CD4-positive, alpha-beta memory T cell (primary cell): ENCODE results near the gene PCGF6. TPM values are rescaled to one million over a fixed set of nuclear protein-coding genes. Genes with fewer than 3 reads are reported as not detected.

Experiments used
- CTCF ChIA-PET: fragments of 350-600 bp; sonication (Branson Sonifier 250); formaldehyde crosslinking; loops from one replicate; lab custom pipeline; 2021; ENCODE audit warnings: inconsistent platforms; ENCODE audit not compliant: partially characterized antibody; lab: Charles Lee
- POLR2A ChIA-PET: fragments of 350-600 bp; sonication (Branson Sonifier 250); formaldehyde crosslinking; loops from one replicate; lab custom pipeline; 2021; ENCODE audit not compliant: partially characterized antibody; lab: Charles Lee
- DNase-seq, 5 donors: peaks; one replicate each; pipeline versions ENCODE4 v3.0.0 to v3.0.0-alpha.2; 2020 to 2022; ENCODE audit warnings: mixed read lengths in 1 of 5
- H3K27ac ChIP-seq: one replicate; pipeline ENCODE4 v1.7.0; 2013; ENCODE audit warnings: low read depth, low read length
- H3K27me3 ChIP-seq: 2 replicates; pipeline ENCODE4 v1.7.0; 2013; ENCODE audit warnings: mild to moderate bottlenecking, low read length, moderate library complexity; ENCODE audit not compliant: insufficient read depth
- H3K36me3 ChIP-seq: 2 replicates; pipeline ENCODE4 v1.7.0; 2013; ENCODE audit warnings: mild to moderate bottlenecking, low read length, moderate library complexity; ENCODE audit not compliant: insufficient read depth
- H3K4me1 ChIP-seq: 2 replicates; pipeline ENCODE4 v1.7.0; 2013; ENCODE audit warnings: mild to moderate bottlenecking, low read length, moderate library complexity; ENCODE audit not compliant: insufficient read depth
- H3K4me3 ChIP-seq, 2 donors: one replicate each; pipeline ENCODE4 v1.7.0; 2013; ENCODE audit warnings: low read length in 2 of 2, mild to moderate bottlenecking in 1 of 2
- H3K9me3 ChIP-seq, 2 donors: one replicate each; pipeline ENCODE4 v1.7.0; 2013; ENCODE audit warnings: low read length in 2 of 2, control low read depth in 1 of 2; ENCODE audit not compliant: control insufficient read depth in 1 of 2
- H3K27ac Mint-ChIP-seq, 7 donors: one replicate each; pipeline ENCODE4 v1.8.0; 2020 to 2021; ENCODE audit warnings: mixed read lengths in 7 of 7, mild to moderate bottlenecking in 6 of 7, inconsistent platforms in 3 of 7, moderate library complexity in 3 of 7
- H3K27me3 Mint-ChIP-seq, 2 donors: one replicate each; pipeline ENCODE4 v1.8.0; 2020 to 2021; ENCODE audit warnings: mixed read lengths in 2 of 2
- H3K36me3 Mint-ChIP-seq, 2 donors: one replicate each; pipeline ENCODE4 v1.8.0; 2020 to 2021; ENCODE audit warnings: mixed read lengths in 2 of 2, inconsistent platforms in 1 of 2, mild to moderate bottlenecking in 1 of 2
- H3K4me1 Mint-ChIP-seq, 4 donors: one replicate each; pipeline ENCODE4 v1.8.0; 2020 to 2021; ENCODE audit warnings: mixed read lengths in 4 of 4, mild to moderate bottlenecking in 1 of 4
- H3K4me3 Mint-ChIP-seq, 8 donors: one replicate each; pipeline ENCODE4 v1.8.0; 2020 to 2021; ENCODE audit warnings: mixed read lengths in 8 of 8, mild to moderate bottlenecking in 7 of 8, moderate library complexity in 6 of 8, inconsistent platforms in 3 of 8
- H3K9me3 Mint-ChIP-seq, 8 donors: one replicate each; pipeline ENCODE4 v1.8.0; 2020 to 2021; ENCODE audit warnings: mixed read lengths in 8 of 8, mild to moderate bottlenecking in 5 of 8, inconsistent platforms in 3 of 8, moderate library complexity in 1 of 8
- intact Hi-C: fragments of 100-400 bp; cut with micrococcal nuclease; formaldehyde crosslinking; loops from one replicate; pipeline ENCODE4 v1.15.1; 2023
- polyA plus RNA-seq, 2 donors: library from polyadenylated mRNA; unstranded; fragments of 300-500 nt; fragmentation: Illumina TruSeq; gene quantifications; one replicate each; pipeline ENCODE4 v1.2.3, GENCODE V29; 2021
- total RNA-seq, 2 experiments: library from RNA; stranded (reverse); gene quantifications; one replicate each; pipeline ENCODE4 v1.2.3, GENCODE V29; 2021

The PCGF6 gene, protein sequence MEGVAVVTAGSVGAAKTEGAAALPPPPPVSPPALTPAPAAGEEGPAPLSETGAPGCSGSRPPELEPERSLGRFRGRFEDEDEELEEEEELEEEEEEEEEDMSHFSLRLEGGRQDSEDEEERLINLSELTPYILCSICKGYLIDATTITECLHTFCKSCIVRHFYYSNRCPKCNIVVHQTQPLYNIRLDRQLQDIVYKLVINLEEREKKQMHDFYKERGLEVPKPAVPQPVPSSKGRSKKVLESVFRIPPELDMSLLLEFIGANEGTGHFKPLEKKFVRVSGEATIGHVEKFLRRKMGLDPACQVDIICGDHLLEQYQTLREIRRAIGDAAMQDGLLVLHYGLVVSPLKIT
- total RNA-seq (1 to 10 TPM; 8.7 to 8.8 TPM), polyA plus RNA-seq (10 to 100 TPM in 1 of 2 donors, 1 to 10 TPM in 1; 6.4 to 11.2 TPM)

- Histone ChIP-seq H3K36me3 (peaks cover 11% of the 10 kb centered on the region), H3K4me3 (peak within 1 kb of the TSS; percentile 42 to 83), H3K9me3 (no peaks in the 10 kb centered on the region), H3K4me1 (peaks cover 19% of the 10 kb centered on the region), H3K27me3 (no peaks in the 10 kb centered on the region), H3K27ac (peak within 1 kb of the TSS; percentile 62)
- Mint-ChIP-seq H3K27me3 (no peaks in the 10 kb centered on the region), H3K4me3 (peak within 1 kb of the TSS; percentile 84 to 94 (median 90)), H3K9me3 (no peaks in the 10 kb centered on the region), H3K36me3 (peaks cover 2 to 21% of the 10 kb centered on the region in 2 donors), H3K4me1 (peaks cover 4 to 18% (median 9%) of the 10 kb centered on the region in 4 donors), H3K27ac (peak within 1 kb of the TSS; percentile 81 to 94 (median 91))
- ChIA-PET CTCF (interaction anchor here (1.1 to 1.7 kb wide), 5 partner anchors 17 to 433 kb away, joined by 3 to 8 read pairs (median 3); partner anchors contain the start of genes ATP5MK, CNNM2, PDCD11 and TAF5), POLR2A (interaction anchor here (0.6 to 2.6 kb wide), 7 partner anchors 14 to 1536 kb away, joined by 3 to 16 read pairs (median 6); partner anchors contain the start of genes ATP5MK, CNNM2, PDCD11 and TAF5)
- intact Hi-C loops: loop anchor here (1.0 to 10.0 kb wide), 3 partner anchors 18 to 134 kb away; partner anchors contain the start of genes ATP5MK and PDCD11
- DNase-seq: peak; percentile 56 to 76 (median 66)
Measured at GRCh38 chr10:103350517-103351260, at the start of gene PCGF6. PCGF6 (minus strand) TSS chr10:103351140; CDS start chr10:103351066, 74 bp downstream.

DNA sequence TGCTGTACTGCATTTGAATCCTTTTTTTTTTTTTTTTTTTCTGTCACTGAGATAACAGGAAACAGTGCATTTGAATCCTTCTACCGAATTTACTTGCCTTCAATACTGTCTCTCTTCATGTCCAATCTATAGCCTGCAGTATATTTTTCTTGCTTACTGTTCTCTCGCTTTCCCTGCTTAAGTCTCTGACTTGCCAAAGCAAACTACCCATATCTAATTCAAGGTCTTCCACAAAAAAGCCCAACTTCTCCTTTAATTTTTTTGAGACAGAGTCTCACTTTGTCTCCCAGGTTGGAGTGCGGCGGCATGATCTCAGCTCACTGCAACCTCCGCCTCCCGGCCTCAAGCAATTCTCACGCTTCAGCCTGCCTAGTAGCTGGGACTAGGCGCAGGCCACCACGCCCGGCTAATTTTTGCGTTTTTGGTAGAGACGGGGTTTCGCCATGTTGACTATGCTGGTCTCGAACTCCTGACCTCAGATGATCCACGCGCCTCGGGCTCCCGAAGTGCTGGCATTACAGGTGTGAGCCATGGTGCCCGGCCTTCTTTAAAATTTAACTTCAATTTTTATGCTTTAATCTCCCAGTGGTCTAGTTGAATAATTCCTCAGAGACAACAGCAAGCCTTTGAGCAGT is 46.4 kb upstream of the PCGF6 start:
- no peak for DNase-seq
- H3K9me3 ChIP-seq: no peaks in the 10 kb centered on the region
- peaks cover 35 to 62% (median 47%) of the 10 kb centered on the region in 4 donors for H3K4me1 Mint-ChIP-seq
- H3K27me3 Mint-ChIP-seq: no peaks in the 10 kb centered on the region
- H3K27ac ChIP-seq: peak overlapping the region; percentile 79
- no peaks in the 10 kb centered on the region for H3K27me3 ChIP-seq
- CTCF ChIA-PET: interaction anchor here (1.0 to 1.6 kb wide), 3 partner anchors 19 to 87 kb away, joined by 4 to 6 read pairs (median 4); no protein-coding TSS in a partner anchor
- H3K27ac Mint-ChIP-seq: peak overlapping the region; percentile 82 to 99 (median 97)
- peaks cover 4% of the 10 kb centered on the region for H3K36me3 ChIP-seq
- intact Hi-C loops: loop anchor here (5.0 to 10.0 kb wide), 2 partner anchors 277 to 865 kb away; no protein-coding TSS in a partner anchor
- POLR2A ChIA-PET: interaction anchor here (1.2 to 2.7 kb wide), 4 partner anchors 30 to 479 kb away, joined by 3 to 30 read pairs (median 8); partner anchors contain the start of genes CNNM2, PCGF6 and TAF5
- H3K9me3 Mint-ChIP-seq: no peaks in the 10 kb centered on the region
- H3K36me3 Mint-ChIP-seq: peaks cover 17 to 51% of the 10 kb centered on the region in 2 donors
- H3K4me3 Mint-ChIP-seq: peak overlapping the region; percentile 97 to 100 (median 98)
- peak overlapping the region; percentile 87 to 91 for H3K4me3 ChIP-seq
- H3K4me1 ChIP-seq: peaks cover 44% of the 10 kb centered on the region

DNA sequence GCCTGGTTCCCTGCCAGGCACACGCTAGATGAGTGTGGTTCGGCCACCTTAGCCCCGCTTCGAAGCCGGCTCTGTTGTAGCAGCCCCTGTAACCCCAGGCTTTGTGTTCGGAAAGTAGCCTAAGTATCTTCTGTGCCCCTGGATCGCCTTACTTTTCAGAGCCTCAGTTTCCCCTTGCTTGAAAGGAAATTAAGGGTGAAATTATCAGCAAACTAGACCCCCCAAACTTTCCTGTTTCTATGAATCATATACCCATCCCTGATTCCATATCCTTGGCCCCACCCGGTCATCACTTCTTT is 45.8 kb upstream of the PCGF6 start:
- DNase-seq: no peak
- ChIA-PET CTCF (interaction anchor here (1.3 to 1.7 kb wide), 3 partner anchors 19 to 63 kb away, joined by 4 to 6 read pairs (median 6); no protein-coding TSS in a partner anchor), POLR2A (interaction anchor here (1.0 to 2.7 kb wide), 6 partner anchors 29 to 1579 kb away, joined by 3 to 30 read pairs (median 6); partner anchors contain the start of genes CALHM2, CNNM2, OGA and PCGF6)
- Mint-ChIP-seq H3K27me3 (no peaks in the 10 kb centered on the region), H3K9me3 (no peaks in the 10 kb centered on the region), H3K27ac (peak overlapping the region; percentile 82 to 99 (median 97)), H3K36me3 (peaks cover 13 to 51% of the 10 kb centered on the region in 2 donors), H3K4me3 (peak overlapping the region; percentile 97 to 100 (median 98)), H3K4me1 (peaks cover 35 to 62% (median 47%) of the 10 kb centered on the region in 4 donors)
- Histone ChIP-seq H3K4me3 (peak overlapping the region; percentile 87 to 91), H3K4me1 (peaks cover 44% of the 10 kb centered on the region), H3K27ac (peak overlapping the region; percentile 79), H3K36me3 (peaks cover 4% of the 10 kb centered on the region), H3K27me3 (no peaks in the 10 kb centered on the region), H3K9me3 (no peaks in the 10 kb centered on the region)
- intact Hi-C loops: loop anchor here (1.0 to 10.0 kb wide), 5 partner anchors 29 to 866 kb away; partner anchors contain the start of genes TAF5 and WBP1L

DNA sequence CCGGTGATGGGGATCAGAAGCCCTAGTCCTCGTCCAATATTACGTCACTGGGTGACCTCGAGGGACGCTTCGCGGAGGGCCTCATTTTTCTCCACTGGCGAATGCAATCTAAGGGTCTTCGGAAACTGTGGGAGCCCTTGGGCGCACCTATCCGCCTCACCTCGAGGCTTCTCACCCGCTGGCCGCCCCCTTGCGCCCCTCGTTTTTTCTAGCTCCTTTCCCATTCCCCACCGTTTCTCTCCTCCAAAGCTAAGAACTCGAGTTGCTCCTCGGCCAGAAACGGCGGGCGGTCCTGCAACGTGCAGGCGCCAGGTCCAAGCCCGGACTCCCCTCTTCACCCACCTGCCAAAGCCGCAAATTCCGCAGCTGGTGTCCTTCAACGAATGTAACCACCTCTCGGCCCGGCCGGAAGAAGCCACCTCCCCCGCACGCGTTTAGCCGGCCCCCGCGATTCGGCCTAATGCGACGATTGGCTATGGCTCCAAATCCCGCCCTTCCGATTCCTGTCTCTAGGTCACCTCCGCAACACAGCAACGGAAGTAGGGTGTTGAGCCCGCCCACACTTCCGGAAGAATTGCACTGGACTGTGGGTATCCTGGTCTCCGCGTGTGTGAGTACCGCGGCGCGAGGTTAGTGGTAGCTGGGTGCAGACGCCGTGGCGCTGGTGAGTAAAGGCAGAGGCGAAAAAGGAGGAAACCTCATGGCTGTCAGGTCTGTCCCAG is 45.3 kb upstream of the PCGF6 start, which contains the start of the genes ATP5MK and PDCD11:
ATP5MK (minus strand) TSS at position 409 of the 722 bp plus-strand sequence. CDS start 4,018 bp downstream, outside the sequence.
PDCD11 (plus strand) TSS at position 560 of the 722 bp plus-strand sequence. CDS start 1,801 bp downstream, outside the sequence.
- Mint-ChIP-seq H3K9me3 (no peaks in the 10 kb centered on the region), H3K27me3 (no peaks in the 10 kb centered on the region), H3K4me3 (peak within 1 kb of the TSS; percentile 97 to 100 (median 98)), H3K36me3 (peaks cover 12 to 53% of the 10 kb centered on the region in 2 donors), H3K27ac (peak within 1 kb of the TSS; percentile 82 to 99 (median 97)), H3K4me1 (peaks cover 35 to 62% (median 47%) of the 10 kb centered on the region in 4 donors)
- Histone ChIP-seq H3K9me3 (no peaks in the 10 kb centered on the region), H3K4me1 (peaks cover 44% of the 10 kb centered on the region), H3K36me3 (peaks cover 8% of the 10 kb centered on the region), H3K27ac (peak within 1 kb of the TSS; percentile 79), H3K4me3 (peak within 1 kb of the TSS; percentile 87 to 91), H3K27me3 (no peaks in the 10 kb centered on the region)
- CTCF ChIA-PET: interaction anchor here (1.3 to 1.7 kb wide), 3 partner anchors 20 to 62 kb away, joined by 4 to 6 read pairs (median 6); no protein-coding TSS in a partner anchor
- POLR2A ChIA-PET: interaction anchor here (0.6 to 2.7 kb wide), 10 partner anchors 12 to 1578 kb away, joined by 3 to 30 read pairs (median 4); partner anchors contain the start of genes CALHM2, CNNM2, OGA and PCGF6
- DNase-seq: peak; percentile 91 to 97 (median 92)
- intact Hi-C loops: loop anchor here (1.0 to 10.0 kb wide), 5 partner anchors 29 to 866 kb away; partner anchors contain the start of genes TAF5 and WBP1L

DNA sequence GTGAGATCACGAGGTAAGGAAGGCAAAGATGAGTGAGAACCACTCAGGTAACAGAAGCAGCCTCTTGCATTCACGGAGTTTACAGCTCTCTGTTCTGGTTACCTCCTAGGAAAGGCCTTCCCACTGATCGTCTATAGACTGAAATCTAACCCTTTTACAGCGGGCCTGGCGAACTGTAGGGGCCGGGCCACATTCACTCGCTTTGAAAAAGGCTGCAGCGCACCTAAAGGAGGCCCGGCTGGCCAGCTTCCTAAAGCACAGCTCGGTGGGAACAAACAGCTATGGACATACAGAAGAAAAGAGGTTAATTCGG is 44.8 kb upstream of the PCGF6 start:
- H3K27ac Mint-ChIP-seq: peak overlapping the region in 6 of 7 donors; percentile 82 to 99 (median 98)
- H3K27ac ChIP-seq: peak overlapping the region; percentile 79
- DNase-seq: peak in 1 of 5 donors; percentile 2

More for the DNA sequence above, 44.8 kb upstream of the PCGF6 start:
- no peaks in the 10 kb centered on the region for H3K27me3 Mint-ChIP-seq
- POLR2A ChIA-PET: interaction anchor here (0.6 to 2.7 kb wide), 10 partner anchors 12 to 1577 kb away, joined by 3 to 30 read pairs (median 4); partner anchors contain the start of genes CALHM2, CNNM2, OGA and PCGF6
- peak overlapping the region; percentile 97 to 100 (median 98) for H3K4me3 Mint-ChIP-seq
- peaks cover 35 to 62% (median 47%) of the 10 kb centered on the region in 4 donors for H3K4me1 Mint-ChIP-seq
- intact Hi-C loops: loop anchor here (1.0 to 10.0 kb wide), 5 partner anchors 28 to 867 kb away; partner anchors contain the start of genes TAF5 and WBP1L
- Histone ChIP-seq H3K27me3 (no peaks in the 10 kb centered on the region), H3K4me3 (peak overlapping the region; percentile 87 to 91), H3K9me3 (no peaks in the 10 kb centered on the region), H3K36me3 (peaks cover 14% of the 10 kb centered on the region), H3K4me1 (peaks cover 44% of the 10 kb centered on the region)
- H3K9me3 Mint-ChIP-seq: no peaks in the 10 kb centered on the region
- CTCF ChIA-PET: interaction anchor here (1.3 to 1.7 kb wide), 3 partner anchors 20 to 62 kb away, joined by 4 to 6 read pairs (median 6); no protein-coding TSS in a partner anchor
- H3K36me3 Mint-ChIP-seq: peaks cover 9 to 54% of the 10 kb centered on the region in 2 donors
